DND-41 (cell line): ENCODE measurements around the gene DEGS1.

ENCODE experiments used
- ATAC-seq: fragments of 200-7000 bp; cut with Tn5 transposase; 3 replicates; pipeline ENCODE4 v1.9.1; 2021; ENCODE audit warnings: low read depth; ENCODE audit not compliant: insufficient read depth
- DNase-seq: peaks from one replicate; pipeline ENCODE4 v3.0.0-alpha.2; 2020
- H2AFZ ChIP-seq: 2 replicates; pipeline ENCODE4 v1.6.0; 2012; ENCODE audit warnings: low read depth, low read length
- H3K27ac ChIP-seq: 2 replicates; pipeline ENCODE4 v1.5.1; 2012; ENCODE audit warnings: low read length, inconsistent platforms
- H3K27me3 ChIP-seq: fragments of 200-600 bp; sonication (generic); 2 replicates; pipeline ENCODE4 v1.6.0; 2012; ENCODE audit warnings: low read length, mild to moderate bottlenecking, inconsistent platforms; ENCODE audit not compliant: insufficient read depth, poor library complexity
- H3K36me3 ChIP-seq: 2 replicates; pipeline ENCODE4 v1.5.1; 2012; ENCODE audit warnings: low read length, inconsistent platforms; ENCODE audit not compliant: insufficient read depth
- H3K4me1 ChIP-seq: 2 replicates; pipeline ENCODE4 v1.5.1; 2012; ENCODE audit warnings: mild to moderate bottlenecking, low read length; ENCODE audit not compliant: insufficient read depth
- H3K4me2 ChIP-seq: 2 replicates; pipeline ENCODE4 v1.6.0; 2012; ENCODE audit warnings: mild to moderate bottlenecking, moderate library complexity, low read length, inconsistent platforms; ENCODE audit not compliant: insufficient read depth
- H3K4me3 ChIP-seq, 2 experiments: fragments of 200-600 bp in 1 of 2; shearing (Covaris generic) in 1 of 2; 2 replicates each; pipeline ENCODE4 v1.5.1; 2012 to 2016; ENCODE audit warnings: inconsistent platforms in 2 of 2, low read length in 2 of 2, mild to moderate bottlenecking in 2 of 2, low read depth in 1 of 2, moderate library complexity in 1 of 2
- H3K79me2 ChIP-seq: 2 replicates; pipeline ENCODE4 v1.6.0; 2012; ENCODE audit warnings: low read length, inconsistent platforms; ENCODE audit not compliant: insufficient read depth
- H3K9ac ChIP-seq: 2 replicates; pipeline ENCODE4 v1.6.0; 2012; ENCODE audit warnings: low read depth, mild to moderate bottlenecking, inconsistent platforms, low read length, moderate library complexity
- H3K9me3 ChIP-seq: 2 replicates; pipeline ENCODE4 v1.5.1; 2012; ENCODE audit warnings: low read length, moderate library complexity, mild to moderate bottlenecking, inconsistent platforms; ENCODE audit not compliant: insufficient read depth, severe bottlenecking
- H4K20me1 ChIP-seq: 2 replicates; pipeline ENCODE4 v1.6.0; 2012; ENCODE audit warnings: low read length; ENCODE audit not compliant: insufficient read depth
- CTCF ChIP-seq: IDR thresholded peaks from 2 replicates; pipeline ENCODE4 v1.5.1; 2012; ENCODE audit warnings: borderline replicate concordance, low read length, moderate library complexity, mild to moderate bottlenecking; ENCODE audit not compliant: poor library complexity, severe bottlenecking; ENCODE audit errors: extremely low read depth
- EZH2 ChIP-seq: IDR thresholded peaks from 3 replicates; pipeline ENCODE4 v1.6.1; 2012; ENCODE audit warnings: borderline replicate concordance, low read depth, mild to moderate bottlenecking, moderate library complexity, low read length, inconsistent platforms; ENCODE audit not compliant: severe bottlenecking

Gene DEGS1

GRCh38 chr1:224212618-224213061 lies 29.6 kb downstream of the DEGS1 start:
- Histone ChIP-seq H3K4me2 (no peak overlapping the region), H3K4me1 (no peaks in the 10 kb centered on the region), H3K27ac (no peak overlapping the region), H3K4me3 (no peak overlapping the region), H3K9me3 (no peaks in the 10 kb centered on the region), H3K79me2 (no peaks in the 10 kb centered on the region), H3K36me3 (no peaks in the 10 kb centered on the region), H4K20me1 (no peaks in the 10 kb centered on the region), H2AFZ (no peak overlapping the region), H3K27me3 (no peaks in the 10 kb centered on the region), H3K9ac (no peak overlapping the region)
- ATAC-seq: no peak
- no peak for TF ChIP-seq CTCF
- TF ChIP-seq EZH2: no peak
- no peak for DNase-seq

GRCh38 chr1:224213438-224214119 lies 30.5 kb downstream of the DEGS1 start:
- no peak overlapping the region for H3K4me2 ChIP-seq
- no peaks in the 10 kb centered on the region for H3K27me3 ChIP-seq
- H3K4me1 ChIP-seq: no peaks in the 10 kb centered on the region
- TF ChIP-seq EZH2 (no peak), CTCF (no peak)
- no peaks in the 10 kb centered on the region for H4K20me1 ChIP-seq
- H3K79me2 ChIP-seq: no peaks in the 10 kb centered on the region
- no peaks in the 10 kb centered on the region for H3K36me3 ChIP-seq
- H3K9ac ChIP-seq: no peak overlapping the region
- DNase-seq: no peak
- H3K27ac ChIP-seq: no peak overlapping the region
- ATAC-seq: no peak
- no peaks in the 10 kb centered on the region for H3K9me3 ChIP-seq
- no peak overlapping the region for H2AFZ ChIP-seq
- no peak overlapping the region for H3K4me3 ChIP-seq

GRCh38 chr1:224216382-224216781 lies 33.3 kb downstream of the DEGS1 start:
- Histone ChIP-seq H3K27ac (no peak overlapping the region), H3K79me2 (no peaks in the 10 kb centered on the region), H2AFZ (no peak overlapping the region), H3K9ac (no peak overlapping the region), H3K9me3 (no peaks in the 10 kb centered on the region), H4K20me1 (no peaks in the 10 kb centered on the region), H3K4me3 (no peak overlapping the region), H3K4me2 (no peak overlapping the region), H3K36me3 (no peaks in the 10 kb centered on the region), H3K27me3 (no peaks in the 10 kb centered on the region), H3K4me1 (no peaks in the 10 kb centered on the region)
- DNase-seq (no peak), ATAC-seq (no peak)
- TF ChIP-seq CTCF (no peak), EZH2 (no peak)
